Measurements from ENCODE around the gene LYZL1. TPM values are rescaled to one million over a fixed set of nuclear protein-coding genes. Genes with fewer than 3 reads are reported as not detected.
"Not testable (repeated sequence)": the region's sequence is repeated elsewhere in the genome, so short reads cannot be mapped to it uniquely, and the experiment has no call there.

Gene LYZL1
- total RNA-seq, 1 donor from 2014 or later, result not detected

- H3K27me3 ChIP-seq, result no peaks in the 10 kb centered on the region
- H3K4me3 ChIP-seq, result no peak overlapping the region
- TF ChIP-seq, protein P1, sequence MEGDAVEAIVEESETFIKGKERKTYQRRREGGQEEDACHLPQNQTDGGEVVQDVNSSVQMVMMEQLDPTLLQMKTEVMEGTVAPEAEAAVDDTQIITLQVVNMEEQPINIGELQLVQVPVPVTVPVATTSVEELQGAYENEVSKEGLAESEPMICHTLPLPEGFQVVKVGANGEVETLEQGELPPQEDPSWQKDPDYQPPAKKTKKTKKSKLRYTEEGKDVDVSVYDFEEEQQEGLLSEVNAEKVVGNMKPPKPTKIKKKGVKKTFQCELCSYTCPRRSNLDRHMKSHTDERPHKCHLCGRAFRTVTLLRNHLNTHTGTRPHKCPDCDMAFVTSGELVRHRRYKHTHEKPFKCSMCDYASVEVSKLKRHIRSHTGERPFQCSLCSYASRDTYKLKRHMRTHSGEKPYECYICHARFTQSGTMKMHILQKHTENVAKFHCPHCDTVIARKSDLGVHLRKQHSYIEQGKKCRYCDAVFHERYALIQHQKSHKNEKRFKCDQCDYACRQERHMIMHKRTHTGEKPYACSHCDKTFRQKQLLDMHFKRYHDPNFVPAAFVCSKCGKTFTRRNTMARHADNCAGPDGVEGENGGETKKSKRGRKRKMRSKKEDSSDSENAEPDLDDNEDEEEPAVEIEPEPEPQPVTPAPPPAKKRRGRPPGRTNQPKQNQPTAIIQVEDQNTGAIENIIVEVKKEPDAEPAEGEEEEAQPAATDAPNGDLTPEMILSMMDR (IDR thresholded peaks at IDR 0.05), result no peak
- H3K27ac ChIP-seq, result no peak overlapping the region
- no peaks in the 10 kb centered on the region for H3K9me3 ChIP-seq
- no peaks in the 10 kb centered on the region for H3K4me1 ChIP-seq
- intact Hi-C loops (cut with DNase I), result no loop called here
- no peak for DNase-seq (ENCODE audit: low spot score in 2 of 2)
- no peaks in the 10 kb centered on the region for H3K36me3 ChIP-seq
Observed at GRCh38 chr10:29317423-29318021, 28.7 kb downstream of the LYZL1 start.

DNA sequence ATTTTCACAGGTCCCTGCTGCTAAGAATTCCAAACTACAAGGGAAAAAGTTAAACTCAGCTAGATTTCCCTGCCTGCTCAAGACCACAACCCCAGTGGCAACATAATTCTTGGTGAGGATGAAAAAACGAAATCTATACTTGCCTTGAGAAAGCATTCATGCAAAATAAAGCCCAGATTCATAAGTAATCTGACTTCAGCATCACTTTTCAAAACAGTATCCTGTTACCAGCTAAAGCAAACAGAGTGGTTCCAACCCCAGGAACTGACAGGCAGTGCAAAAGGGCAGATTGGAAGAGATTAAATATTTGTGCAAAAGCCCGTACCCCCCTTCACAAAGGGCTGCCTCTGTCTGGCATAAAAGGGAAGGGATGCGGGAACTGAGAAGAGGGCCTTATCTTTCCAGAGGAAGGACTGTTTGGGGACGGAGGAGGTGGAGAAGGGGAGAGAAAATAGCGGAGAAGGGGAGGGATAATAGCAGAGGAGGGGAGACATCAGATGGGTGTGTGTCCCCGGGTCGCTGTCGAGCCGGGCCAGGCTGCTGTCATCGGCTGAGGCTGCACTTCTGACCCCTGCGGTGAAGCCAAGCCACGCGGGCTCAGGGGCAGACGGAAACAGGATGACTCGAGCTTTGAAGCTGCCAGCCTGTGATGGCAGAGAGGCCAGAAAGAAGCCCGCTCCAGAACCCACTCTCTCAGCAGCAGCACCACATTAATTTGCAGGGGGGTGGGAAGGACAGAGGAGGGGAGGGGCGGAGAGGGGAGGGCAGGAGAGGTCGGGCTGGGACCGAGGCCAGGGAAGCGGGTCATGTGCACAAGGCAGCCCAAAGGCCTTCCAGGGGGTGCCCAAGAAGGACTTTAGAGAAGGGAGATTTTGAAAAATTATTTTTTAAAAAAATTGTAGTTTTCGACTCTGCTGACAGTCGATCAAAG is 29.5 kb downstream of the LYZL1 start:
- H3K27me3 ChIP-seq; H3K36me3 ChIP-seq; H3K4me1 ChIP-seq; intact Hi-C loops (cut with DNase I); DNase-seq (ENCODE audit: low spot score in 2 of 2); H3K27ac ChIP-seq; H3K9me3 ChIP-seq: not testable (repeated sequence)
- H3K4me3 ChIP-seq, result peak overlapping the region in 1 of 2 donors; percentile 38

- Histone ChIP-seq H3K27ac (no peak overlapping the region), H3K4me1 (no peaks in the 10 kb centered on the region), H3K9me3 (no peaks in the 10 kb centered on the region), H3K36me3 (no peaks in the 10 kb centered on the region), H3K27me3 (no peaks in the 10 kb centered on the region), H3K4me3 (peak overlapping the region in 1 of 2 donors; percentile 38)
- intact Hi-C loops (cut with DNase I), result no loop called here
- DNase-seq (ENCODE audit: low spot score in 2 of 2), result no peak
- TF ChIP-seq, protein P1 (IDR thresholded peaks at IDR 0.05), result no peak
Observed at GRCh38 chr10:29319205-29319781, 30.4 kb downstream of the LYZL1 start.

DNA sequence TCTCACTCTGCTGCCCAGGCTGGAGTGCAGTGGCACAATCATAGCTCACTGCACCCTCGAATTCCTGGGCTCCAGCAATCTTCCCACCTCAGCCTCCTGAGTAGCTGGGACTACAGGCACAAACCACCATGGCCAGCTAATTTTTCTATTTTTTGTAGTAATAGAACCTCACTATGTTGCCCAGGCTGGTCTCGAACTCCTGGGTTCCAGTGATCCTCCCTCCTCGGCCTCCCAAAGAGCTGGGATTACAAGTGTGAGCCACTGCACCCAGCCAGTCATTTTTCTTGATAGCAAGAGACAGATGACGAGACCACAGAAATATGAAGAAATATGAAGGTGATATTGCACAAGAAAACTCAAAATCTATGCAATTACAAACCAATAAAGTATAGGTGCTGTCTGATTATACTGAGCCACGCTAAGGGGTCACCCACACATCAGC is 31.8 kb downstream of the LYZL1 start:
- H3K27me3 ChIP-seq; H3K4me3 ChIP-seq; H3K4me1 ChIP-seq; H3K9me3 ChIP-seq; intact Hi-C loops (cut with DNase I); H3K27ac ChIP-seq; DNase-seq (ENCODE audit: low spot score in 2 of 2); H3K36me3 ChIP-seq: not testable (repeated sequence)

GRCh38 chr10:29321656-29322055 is 32.8 kb downstream of the LYZL1 start:
- Histone ChIP-seq H3K4me1 (no peaks in the 10 kb centered on the region), H3K27me3 (no peaks in the 10 kb centered on the region), H3K4me3 (no peak overlapping the region), H3K36me3 (no peaks in the 10 kb centered on the region), H3K9me3 (no peaks in the 10 kb centered on the region), H3K27ac (no peak overlapping the region)
- TF ChIP-seq, protein P1 (IDR thresholded peaks at IDR 0.05), result no peak
- DNase-seq (ENCODE audit: low spot score in 2 of 2), result no peak
- intact Hi-C loops (cut with DNase I), result no loop called here

- no peaks in the 10 kb centered on the region for H3K4me1 ChIP-seq
- no peaks in the 10 kb centered on the region for H3K27me3 ChIP-seq
- intact Hi-C loops (cut with DNase I), result no loop called here
- H3K9me3 ChIP-seq, result no peaks in the 10 kb centered on the region
- H3K4me3 ChIP-seq, result no peak overlapping the region
- no peak for DNase-seq (ENCODE audit: low spot score in 2 of 2)
- TF ChIP-seq, protein P1 (IDR thresholded peaks at IDR 0.05), result no peak
- H3K27ac ChIP-seq, result no peak overlapping the region
- H3K36me3 ChIP-seq, result no peaks in the 10 kb centered on the region
Observed at GRCh38 chr10:29322918-29323317, 34.0 kb downstream of the LYZL1 start.
